ENCODE data around the gene G6PC3. TPM values are rescaled to one million over a fixed set of nuclear protein-coding genes. Genes with fewer than 3 reads are reported as not detected.

G6PC3 gene
- total RNA-seq, 1 donor from 2014 or later, result 51.2 TPM

DNA sequence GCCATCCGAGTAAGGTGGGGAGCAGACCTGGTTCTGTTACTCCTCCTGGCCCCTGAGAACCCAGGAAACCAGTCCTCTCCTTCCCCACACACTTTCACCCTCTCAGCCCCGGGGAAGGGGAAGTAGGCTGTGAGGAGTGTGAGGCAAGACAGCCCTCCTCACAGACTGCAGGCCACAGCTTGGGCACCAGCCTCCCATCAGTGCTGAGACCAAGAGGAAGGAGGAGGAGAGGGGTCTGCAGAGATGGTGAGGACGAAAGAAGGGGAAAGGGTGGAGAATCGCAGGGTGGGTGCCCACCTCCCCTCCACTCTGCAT, 7.0 kb downstream of the G6PC3 start:
- peaks cover 22% of the 10 kb centered on the region for H3K9me3 Mint-ChIP-seq (ENCODE audit: unreplicated experiment)
- no peak overlapping the region for H3K27ac Mint-ChIP-seq (ENCODE audit: unreplicated experiment)
- peaks cover 12% of the 10 kb centered on the region for H3K27me3 Mint-ChIP-seq (ENCODE audit: unreplicated experiment)
- no peak for DNase-seq
- no peaks in the 10 kb centered on the region for H3K36me3 Mint-ChIP-seq (ENCODE audit: unreplicated experiment)
- H3K4me1 Mint-ChIP-seq (ENCODE audit: low read depth, unreplicated experiment), result peaks cover 3% of the 10 kb centered on the region
- H3K4me3 Mint-ChIP-seq (ENCODE audit: unreplicated experiment), result no peak overlapping the region
- no peak for TF ChIP-seq CTCF (IDR thresholded peaks at IDR 0.05; ENCODE audit: partially characterized antibody, unreplicated experiment)

GRCh38 chr17:44078412-44078811, 7.9 kb downstream of the G6PC3 start:
- TF ChIP-seq CTCF (IDR thresholded peaks at IDR 0.05; ENCODE audit: partially characterized antibody, unreplicated experiment), result no peak
- Mint-ChIP-seq H3K27ac (ENCODE audit: unreplicated experiment) (no peak overlapping the region), H3K36me3 (ENCODE audit: unreplicated experiment) (no peaks in the 10 kb centered on the region), H3K4me1 (ENCODE audit: low read depth, unreplicated experiment) (peaks cover 4% of the 10 kb centered on the region), H3K4me3 (ENCODE audit: unreplicated experiment) (no peak overlapping the region), H3K27me3 (ENCODE audit: unreplicated experiment) (peaks cover 12% of the 10 kb centered on the region), H3K9me3 (ENCODE audit: unreplicated experiment) (peaks cover 24% of the 10 kb centered on the region)
- no peak for DNase-seq

- no peak for TF ChIP-seq CTCF (IDR thresholded peaks at IDR 0.05; ENCODE audit: partially characterized antibody, unreplicated experiment)
- no peak for DNase-seq
- Mint-ChIP-seq H3K36me3 (ENCODE audit: unreplicated experiment) (no peaks in the 10 kb centered on the region), H3K4me1 (ENCODE audit: low read depth, unreplicated experiment) (peaks cover 3% of the 10 kb centered on the region), H3K4me3 (ENCODE audit: unreplicated experiment) (no peak overlapping the region), H3K9me3 (ENCODE audit: unreplicated experiment) (peaks cover 22% of the 10 kb centered on the region), H3K27ac (ENCODE audit: unreplicated experiment) (peak overlapping the region; percentile 64), H3K27me3 (ENCODE audit: unreplicated experiment) (peaks cover 8% of the 10 kb centered on the region)
Measured at GRCh38 chr17:44079877-44080821, 9.6 kb downstream of the G6PC3 start.

DNA sequence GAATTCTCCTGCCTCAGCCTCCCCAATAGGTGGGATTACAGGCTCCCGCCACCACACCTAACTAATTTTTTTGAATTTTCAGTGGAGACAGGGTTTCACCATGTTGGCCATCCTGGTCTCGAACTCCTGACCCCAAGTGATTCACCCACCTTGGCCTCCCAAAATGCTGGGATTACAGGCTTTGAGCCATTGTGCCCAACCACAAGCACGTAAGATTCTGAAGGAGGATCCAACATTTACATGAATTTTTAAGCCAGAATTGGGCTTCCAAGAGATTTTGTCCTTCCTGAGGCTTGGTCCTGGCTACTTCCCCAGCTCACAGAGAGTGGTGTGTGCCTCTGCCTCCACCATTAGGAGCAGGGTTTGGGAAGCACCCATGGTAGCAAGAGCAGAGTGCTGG, 11.1 kb downstream of the G6PC3 start:
- TF ChIP-seq CTCF (IDR thresholded peaks at IDR 0.05; ENCODE audit: partially characterized antibody, unreplicated experiment), result no peak
- Mint-ChIP-seq H3K36me3 (ENCODE audit: unreplicated experiment) (no peaks in the 10 kb centered on the region), H3K4me1 (ENCODE audit: low read depth, unreplicated experiment) (peaks cover 4% of the 10 kb centered on the region), H3K27me3 (ENCODE audit: unreplicated experiment) (peaks cover 8% of the 10 kb centered on the region), H3K9me3 (ENCODE audit: unreplicated experiment) (peaks cover 18% of the 10 kb centered on the region), H3K27ac (ENCODE audit: unreplicated experiment) (no peak overlapping the region), H3K4me3 (ENCODE audit: unreplicated experiment) (no peak overlapping the region)
- DNase-seq, result no peak

GRCh38 chr17:44082256-44082927, 11.9 kb downstream of the G6PC3 start:
- H3K4me1 Mint-ChIP-seq (ENCODE audit: low read depth, unreplicated experiment), result peaks cover 7% of the 10 kb centered on the region
- peaks cover 8% of the 10 kb centered on the region for H3K27me3 Mint-ChIP-seq (ENCODE audit: unreplicated experiment)
- peak overlapping the region; percentile 55 for H3K27ac Mint-ChIP-seq (ENCODE audit: unreplicated experiment)
- H3K9me3 Mint-ChIP-seq (ENCODE audit: unreplicated experiment), result peaks cover 18% of the 10 kb centered on the region
- H3K36me3 Mint-ChIP-seq (ENCODE audit: unreplicated experiment), result no peaks in the 10 kb centered on the region
- no peak overlapping the region for H3K4me3 Mint-ChIP-seq (ENCODE audit: unreplicated experiment)
- TF ChIP-seq CTCF (IDR thresholded peaks at IDR 0.05; ENCODE audit: partially characterized antibody, unreplicated experiment), result no peak
- no peak for DNase-seq
